Loucy (cell line): ENCODE data around the gene ZBTB37.

Source experiments
- H2AFZ ChIP-seq: fragments of 200-600 bp; sonication (generic); 2 replicates; pipeline ENCODE4 v1.6.0; 2016; ENCODE audit warnings: antibody characterized with exemption, mild to moderate bottlenecking, low read length, moderate library complexity
- H3F3A ChIP-seq: fragments of 200-600 bp; 2 replicates; pipeline ENCODE4 v1.6.0; 2016; ENCODE audit warnings: antibody characterized with exemption, low read depth, mild to moderate bottlenecking
- H3K27me3 ChIP-seq: fragments of 200-600 bp; sonication (generic); 2 replicates; pipeline ENCODE4 v1.6.1; 2014; ENCODE audit warnings: low read length, mild to moderate bottlenecking; ENCODE audit not compliant: insufficient read depth, poor library complexity, severe bottlenecking
- H3K36me3 ChIP-seq: fragments of 200-600 bp; sonication (generic); 2 replicates; pipeline ENCODE4 v1.6.1; 2016; ENCODE audit warnings: low read length; ENCODE audit not compliant: insufficient read depth
- H3K4me1 ChIP-seq: fragments of 200-600 bp; sonication (generic); 2 replicates; pipeline ENCODE4 v1.5.1; 2014; ENCODE audit warnings: low read length, mild to moderate bottlenecking; ENCODE audit not compliant: insufficient read depth, poor library complexity, severe bottlenecking
- H3K4me2 ChIP-seq: fragments of 200-600 bp; sonication (generic); 2 replicates; pipeline ENCODE4 v1.6.0; 2014; ENCODE audit warnings: antibody characterized with exemption, low read length, low read depth, mild to moderate bottlenecking; ENCODE audit not compliant: poor library complexity, severe bottlenecking
- H3K4me3 ChIP-seq: fragments of 200-600 bp; sonication (generic); 2 replicates; pipeline ENCODE4 v1.5.1; 2014; ENCODE audit warnings: low read length, mild to moderate bottlenecking, mixed read lengths; ENCODE audit not compliant: poor library complexity, severe bottlenecking
- H3K79me2 ChIP-seq: fragments of 200-600 bp; sonication (generic); 2 replicates; pipeline ENCODE4 v1.6.1; 2014; ENCODE audit warnings: low read length; ENCODE audit not compliant: insufficient read depth
- H3K9ac ChIP-seq: fragments of 200-600 bp; sonication (generic); 2 replicates; pipeline ENCODE4 v1.6.0; 2014; ENCODE audit warnings: mild to moderate bottlenecking, low read depth, low read length, moderate library complexity; ENCODE audit not compliant: poor library complexity, severe bottlenecking
- H3K9me2 ChIP-seq: fragments of 200-600 bp; sonication (generic); replicated peaks from 2 replicates; pipeline ENCODE4 v1.6.1; 2016; ENCODE audit warnings: low read depth, low read length, mixed read lengths
- H3K9me3 ChIP-seq: fragments of 200-600 bp; sonication (generic); 2 replicates; pipeline ENCODE4 v1.6.1; 2014; ENCODE audit warnings: mild to moderate bottlenecking, antibody characterized with exemption, low read length, low read depth; ENCODE audit not compliant: insufficient read depth
- H4K20me1 ChIP-seq: fragments of 200-600 bp; sonication (generic); 2 replicates; pipeline ENCODE4 v1.6.0; 2014; ENCODE audit warnings: antibody characterized with exemption, low read length, mild to moderate bottlenecking; ENCODE audit not compliant: insufficient read depth, poor library complexity, severe bottlenecking
- CTCF ChIP-seq: fragments of 200-600 bp; sonication (generic); conservative IDR thresholded peaks from 2 replicates; pipeline ENCODE4 v1.5.1; 2014; ENCODE audit warnings: mild to moderate bottlenecking, antibody characterized with exemption, low read length
- EZH2phosphoT487 ChIP-seq: fragments of 200-600 bp; IDR thresholded peaks from 2 replicates; pipeline ENCODE4 v1.6.1; 2018; ENCODE audit warnings: antibody characterized with exemption, mild to moderate bottlenecking, moderate library complexity, borderline replicate concordance

ZBTB37 gene

GRCh38 chr1:173832748-173833147 is 35.4 kb upstream of the ZBTB37 start:
- H3K36me3 ChIP-seq: peaks cover 8% of the 10 kb centered on the region; the same call in 1 of the 2 replicates
- H3K9me3 ChIP-seq: no peaks in the 10 kb centered on the region
- H2AFZ ChIP-seq: no peak overlapping the region
- H3K9ac ChIP-seq: no peak overlapping the region
- no peak overlapping the region for H3K4me2 ChIP-seq
- no peaks in the 10 kb centered on the region for H3K79me2 ChIP-seq
- no peaks in the 10 kb centered on the region for H3F3A ChIP-seq
- no peaks in the 10 kb centered on the region for H3K27me3 ChIP-seq
- no peak overlapping the region for H3K4me3 ChIP-seq
- TF ChIP-seq CTCF: no peak
- H3K4me1 ChIP-seq: no peaks in the 10 kb centered on the region
- no peaks in the 10 kb centered on the region for H4K20me1 ChIP-seq
- no peaks in the 10 kb centered on the region for H3K9me2 ChIP-seq

GRCh38 chr1:173852105-173852504 is 16.1 kb upstream of the ZBTB37 start:
- H3K4me2 ChIP-seq: no peak overlapping the region

GRCh38 chr1:173853074-173853473 is 15.1 kb upstream of the ZBTB37 start:
- H3K9me2 ChIP-seq: no peaks in the 10 kb centered on the region
- H3K4me1 ChIP-seq: no peaks in the 10 kb centered on the region
- peaks cover 38% of the 10 kb centered on the region; the same call in 1 of the 2 replicates for H3K36me3 ChIP-seq
- peaks cover 6% of the 10 kb centered on the region; the same call in 1 of the 2 replicates for H3F3A ChIP-seq
- H3K9ac ChIP-seq: no peak overlapping the region
- no peaks in the 10 kb centered on the region for H4K20me1 ChIP-seq
- H2AFZ ChIP-seq: no peak overlapping the region
- H3K27me3 ChIP-seq: no peaks in the 10 kb centered on the region
- H3K79me2 ChIP-seq: no peaks in the 10 kb centered on the region
- no peak overlapping the region for H3K4me2 ChIP-seq
- H3K4me3 ChIP-seq: no peak overlapping the region
- no peaks in the 10 kb centered on the region for H3K9me3 ChIP-seq
- no peak for TF ChIP-seq EZH2phosphoT487
- TF ChIP-seq CTCF: no peak

More at GRCh38 chr1:173852105-173852504, 16.1 kb upstream of the ZBTB37 start:
- no peaks in the 10 kb centered on the region for H3K4me1 ChIP-seq
- no peak overlapping the region for H3K4me3 ChIP-seq
- no peaks in the 10 kb centered on the region for H3K9me3 ChIP-seq
- H3F3A ChIP-seq: no peaks in the 10 kb centered on the region
- no peaks in the 10 kb centered on the region for H3K79me2 ChIP-seq
- H3K9me2 ChIP-seq: no peaks in the 10 kb centered on the region
- TF ChIP-seq CTCF: no peak
- no peak for TF ChIP-seq EZH2phosphoT487
- H3K9ac ChIP-seq: no peak overlapping the region
- no peak overlapping the region for H2AFZ ChIP-seq
- no peaks in the 10 kb centered on the region for H4K20me1 ChIP-seq
- peaks cover 31% of the 10 kb centered on the region; the same call in 1 of the 2 replicates for H3K36me3 ChIP-seq
- H3K27me3 ChIP-seq: no peaks in the 10 kb centered on the region
